GM19372 (cell line): ENCODE results near the gene ETS1.

Experiments
- ATAC-seq: cut with Tn5 transposase; IDR thresholded peaks from one replicate; pipeline ENCODE4 v1.9.1; 2021; ENCODE audit warnings: mild to moderate bottlenecking, low read depth, moderate library complexity; ENCODE audit not compliant: unreplicated experiment

ETS1 gene, protein sequence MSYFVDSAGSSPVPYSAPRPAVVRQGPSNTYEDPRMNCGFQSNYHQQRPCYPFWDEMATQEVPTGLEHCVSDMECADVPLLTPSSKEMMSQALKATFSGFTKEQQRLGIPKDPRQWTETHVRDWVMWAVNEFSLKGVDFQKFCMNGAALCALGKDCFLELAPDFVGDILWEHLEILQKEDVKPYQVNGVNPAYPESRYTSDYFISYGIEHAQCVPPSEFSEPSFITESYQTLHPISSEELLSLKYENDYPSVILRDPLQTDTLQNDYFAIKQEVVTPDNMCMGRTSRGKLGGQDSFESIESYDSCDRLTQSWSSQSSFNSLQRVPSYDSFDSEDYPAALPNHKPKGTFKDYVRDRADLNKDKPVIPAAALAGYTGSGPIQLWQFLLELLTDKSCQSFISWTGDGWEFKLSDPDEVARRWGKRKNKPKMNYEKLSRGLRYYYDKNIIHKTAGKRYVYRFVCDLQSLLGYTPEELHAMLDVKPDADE

DNA sequence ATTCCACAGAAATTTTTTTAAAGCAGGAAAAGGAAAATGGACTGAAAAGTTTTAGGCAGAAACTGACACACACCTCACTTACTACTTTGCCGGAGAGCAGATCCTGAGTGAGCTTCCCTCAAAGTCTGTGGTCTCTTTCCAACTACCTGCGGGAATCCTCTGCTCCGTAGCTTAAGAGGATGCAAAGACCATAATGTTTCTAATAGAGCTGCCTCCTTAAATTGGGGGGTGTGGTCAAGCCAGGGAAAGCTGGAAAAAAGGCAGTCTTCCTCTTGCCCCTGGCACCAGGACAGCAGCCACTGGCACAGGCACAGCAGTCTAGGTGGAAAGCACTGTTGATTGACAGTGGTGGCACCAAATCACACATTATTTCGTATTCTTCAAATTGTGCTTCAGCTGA is at the start of gene ETS1:
ETS1 (minus strand) TSS at position 144 of the 400 bp plus-strand sequence. CDS start 14,428 bp downstream, outside the sequence.
- ATAC-seq, result no peak

DNA sequence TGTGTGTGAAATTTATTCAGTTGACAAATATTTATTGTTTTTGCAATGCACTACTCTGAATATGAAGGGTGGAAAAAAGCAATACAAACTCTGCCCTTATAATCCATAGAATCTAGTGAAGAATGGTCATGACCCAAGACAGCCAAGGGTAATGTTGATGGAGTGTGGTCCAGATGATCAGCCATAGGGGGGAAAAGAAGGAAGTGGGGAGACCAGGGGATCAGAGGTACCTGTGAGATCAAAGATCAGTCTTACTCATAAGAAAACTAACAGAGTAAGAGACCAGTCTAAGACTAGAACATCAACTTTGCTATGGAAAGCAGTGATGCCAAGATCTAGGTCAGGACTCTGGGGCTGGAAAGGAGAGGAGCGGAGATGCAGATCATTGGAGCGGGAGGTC is 47.0 kb upstream of the ETS1 start:
- ATAC-seq, result no peak

DNA sequence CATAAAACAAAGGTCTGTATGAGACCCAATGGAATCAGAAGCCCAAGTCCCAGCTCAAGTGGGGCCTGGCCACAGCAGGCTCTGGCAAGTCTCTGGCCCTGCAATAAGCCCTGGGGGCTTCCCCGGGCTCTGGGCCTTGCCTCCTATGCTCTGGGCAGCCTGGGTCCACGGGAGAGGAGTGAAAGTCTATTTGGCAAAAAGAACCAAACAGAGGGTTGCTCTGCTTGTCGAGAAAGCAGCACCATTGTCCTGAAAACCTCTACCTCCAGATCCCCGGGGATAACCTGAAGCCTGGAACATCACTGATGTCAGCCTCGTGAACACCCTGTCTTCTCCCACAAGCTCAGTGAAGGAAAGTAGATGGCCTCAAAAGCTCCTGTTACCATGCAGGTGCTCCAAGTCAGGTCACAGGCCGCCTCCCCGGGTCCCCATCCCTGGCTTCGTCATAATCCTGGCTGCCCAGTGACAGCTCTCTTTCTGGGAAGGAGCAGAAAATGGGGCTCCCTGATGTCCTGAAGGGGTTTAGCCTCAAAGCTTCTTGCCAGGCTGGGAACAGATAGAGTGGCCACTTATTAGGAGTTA is 46.1 kb upstream of the ETS1 start:
- ATAC-seq, result no peak

DNA sequence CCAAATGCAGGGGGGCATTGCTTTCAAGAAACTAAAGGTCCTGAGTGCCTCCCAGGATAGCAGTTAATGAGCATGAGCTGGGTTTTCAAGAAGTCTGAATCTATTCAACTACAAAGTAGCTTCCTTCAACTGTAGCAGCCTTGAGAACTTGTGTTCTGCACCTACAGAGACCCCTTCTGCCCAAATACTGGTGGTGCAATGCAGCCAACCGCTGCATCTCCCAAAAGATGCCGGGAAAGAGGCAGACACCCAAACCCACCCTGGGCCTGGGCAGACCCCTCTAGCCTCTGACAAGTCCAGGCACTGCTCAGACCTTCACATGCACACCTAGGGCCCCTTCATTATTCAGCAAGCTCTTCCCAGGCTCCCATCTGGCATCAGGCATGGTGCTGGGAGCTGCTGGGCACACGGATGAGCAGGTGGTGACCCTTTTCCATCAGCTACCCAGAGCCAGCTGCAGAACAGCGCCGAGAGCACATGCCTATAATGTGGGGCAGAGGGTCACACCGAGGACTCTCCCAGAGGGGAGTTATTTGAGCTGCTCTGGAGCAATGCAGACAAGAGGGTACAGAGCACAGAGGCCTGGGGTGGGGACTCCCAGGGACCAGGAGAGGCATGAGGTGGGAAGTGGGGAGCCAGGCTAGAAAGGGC is 44.9 kb upstream of the ETS1 start:
- no peak for ATAC-seq

DNA sequence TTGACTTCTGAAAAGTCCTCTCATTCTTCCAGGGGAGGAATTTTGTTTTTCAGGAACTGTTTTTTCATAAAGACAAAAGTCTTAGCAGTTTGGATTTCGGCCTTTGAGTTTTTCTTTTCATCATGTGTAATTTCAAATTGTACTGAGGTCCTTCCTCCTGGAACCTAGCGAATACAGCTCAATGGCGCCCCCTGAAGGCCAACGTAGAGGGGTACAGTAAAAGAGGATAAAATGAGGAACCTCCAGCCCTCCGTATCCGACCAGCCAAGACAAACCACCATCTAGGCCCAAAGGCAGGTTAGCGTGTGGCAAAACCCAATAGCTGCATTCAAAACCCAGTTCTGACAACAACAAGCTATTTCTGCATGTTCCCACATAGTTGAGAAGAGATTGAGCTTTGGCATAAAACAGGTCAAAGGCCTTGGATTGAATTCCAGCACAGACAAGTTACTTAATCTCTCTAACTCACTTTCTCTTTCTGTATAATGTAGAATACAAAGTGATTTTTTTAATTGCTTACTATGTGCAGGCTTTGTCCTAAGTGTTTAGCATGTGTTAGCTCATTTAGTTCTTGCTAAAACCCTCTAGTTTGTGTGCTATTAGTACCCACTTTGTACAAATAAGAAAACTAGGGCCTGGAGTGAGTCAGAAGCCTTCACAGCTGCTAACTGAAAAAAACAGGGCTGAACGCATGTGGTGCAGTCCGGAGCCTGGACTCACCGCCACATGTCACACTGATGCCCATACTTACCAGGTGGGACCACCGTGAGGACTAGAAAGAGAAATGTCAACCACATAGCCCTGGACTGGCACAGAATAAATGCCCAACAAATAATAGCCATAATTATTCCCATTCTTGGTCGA is 43.2 kb upstream of the ETS1 start:
- peak; percentile 55 for ATAC-seq

DNA sequence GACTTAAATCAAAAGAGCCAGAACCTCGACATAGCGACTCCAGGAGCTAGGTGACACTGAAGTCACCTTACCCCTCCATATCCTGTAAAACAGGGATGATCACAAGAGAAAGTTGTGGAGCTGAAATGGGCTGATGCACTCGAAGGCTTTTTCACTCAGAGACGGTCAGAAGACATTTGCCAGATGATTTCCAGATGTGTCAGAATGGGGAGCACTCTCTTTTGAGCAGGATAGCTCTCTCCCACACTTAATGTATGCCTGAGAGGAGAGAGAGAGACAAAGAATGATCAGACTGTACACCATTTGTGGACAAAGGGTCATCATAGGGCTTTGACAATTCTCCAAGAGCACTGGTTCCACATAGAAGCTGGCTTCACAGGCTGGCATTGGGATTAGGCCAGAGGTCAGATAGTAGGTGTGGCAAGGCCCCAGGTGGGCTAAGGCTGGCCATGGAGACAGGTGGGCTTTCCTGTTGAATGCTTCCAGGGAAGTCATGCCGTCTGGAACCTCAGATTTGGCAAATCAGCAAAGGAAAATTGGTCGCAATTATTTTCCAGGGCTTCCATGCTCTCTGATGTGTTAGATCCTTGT is 42.3 kb upstream of the ETS1 start:
- ATAC-seq, result no peak

DNA sequence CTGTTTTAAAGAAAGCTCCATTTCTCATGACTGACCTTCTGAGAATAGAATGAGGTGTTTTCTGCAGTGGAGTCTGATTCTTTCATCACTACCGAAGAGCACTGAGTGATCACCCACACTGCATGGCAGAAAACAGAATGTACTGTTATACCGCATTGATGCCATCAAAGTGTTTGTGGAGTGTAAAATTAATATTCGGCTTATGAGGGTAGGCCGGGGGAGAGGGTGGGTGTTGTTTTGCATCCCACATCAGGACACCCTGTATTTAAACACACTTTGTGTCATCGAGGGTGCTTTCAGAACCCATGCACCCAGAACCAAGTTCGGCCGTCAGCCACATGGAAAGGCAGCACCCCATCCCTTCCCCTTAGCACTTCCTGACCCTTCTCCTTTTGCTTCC is 41.3 kb upstream of the ETS1 start:
- ATAC-seq, result peak; percentile 38

DNA sequence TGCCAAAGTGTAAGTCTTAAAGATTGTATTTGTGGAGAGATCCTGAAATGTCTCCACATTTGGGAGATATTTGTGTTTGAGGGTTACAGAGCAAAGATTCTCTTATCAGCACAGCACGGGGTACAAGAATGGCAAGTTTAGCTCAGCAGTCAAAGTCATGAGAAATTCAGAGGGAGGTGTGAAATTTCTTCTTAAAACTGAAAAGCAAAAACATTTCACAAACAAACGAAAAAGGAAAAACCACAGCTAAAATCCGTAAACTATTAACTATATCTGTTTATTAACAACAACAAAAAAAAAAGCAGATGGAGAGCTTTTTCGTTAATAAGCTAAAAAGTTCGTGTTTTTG is 40.9 kb upstream of the ETS1 start:
- ATAC-seq, result peak; percentile 21

DNA sequence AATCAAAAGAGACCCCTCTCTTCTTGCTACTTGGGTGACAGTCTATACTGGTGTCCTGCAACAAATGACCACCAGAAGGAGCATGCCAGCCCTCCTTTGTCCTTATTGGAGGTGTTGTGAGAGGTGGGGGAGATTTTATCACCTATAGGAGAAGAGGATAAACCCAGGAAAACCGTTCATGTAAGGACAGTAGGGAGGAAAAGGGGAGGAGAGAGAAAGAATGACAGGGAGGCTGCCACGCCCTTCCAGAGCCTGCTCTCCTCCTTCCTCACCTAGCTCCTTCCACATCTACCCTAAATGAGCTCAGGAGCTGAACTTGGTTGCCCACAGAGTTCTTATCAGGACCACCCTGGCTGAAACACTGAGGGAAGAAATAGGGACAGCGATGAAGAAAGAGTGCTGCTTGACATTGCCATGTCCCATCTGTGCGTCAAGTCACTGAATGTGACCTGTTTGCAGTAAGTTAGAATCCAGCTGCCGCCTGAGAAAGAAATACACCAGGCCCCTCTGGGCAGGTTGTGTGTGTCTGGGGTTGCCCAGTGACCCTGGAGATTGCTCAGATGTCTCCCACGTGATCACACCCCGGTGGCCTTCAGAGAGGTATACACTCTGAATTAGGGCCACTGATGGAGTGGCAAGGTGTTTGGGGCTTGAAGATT is 40.4 kb upstream of the ETS1 start:
- peak; percentile 43 for ATAC-seq

DNA sequence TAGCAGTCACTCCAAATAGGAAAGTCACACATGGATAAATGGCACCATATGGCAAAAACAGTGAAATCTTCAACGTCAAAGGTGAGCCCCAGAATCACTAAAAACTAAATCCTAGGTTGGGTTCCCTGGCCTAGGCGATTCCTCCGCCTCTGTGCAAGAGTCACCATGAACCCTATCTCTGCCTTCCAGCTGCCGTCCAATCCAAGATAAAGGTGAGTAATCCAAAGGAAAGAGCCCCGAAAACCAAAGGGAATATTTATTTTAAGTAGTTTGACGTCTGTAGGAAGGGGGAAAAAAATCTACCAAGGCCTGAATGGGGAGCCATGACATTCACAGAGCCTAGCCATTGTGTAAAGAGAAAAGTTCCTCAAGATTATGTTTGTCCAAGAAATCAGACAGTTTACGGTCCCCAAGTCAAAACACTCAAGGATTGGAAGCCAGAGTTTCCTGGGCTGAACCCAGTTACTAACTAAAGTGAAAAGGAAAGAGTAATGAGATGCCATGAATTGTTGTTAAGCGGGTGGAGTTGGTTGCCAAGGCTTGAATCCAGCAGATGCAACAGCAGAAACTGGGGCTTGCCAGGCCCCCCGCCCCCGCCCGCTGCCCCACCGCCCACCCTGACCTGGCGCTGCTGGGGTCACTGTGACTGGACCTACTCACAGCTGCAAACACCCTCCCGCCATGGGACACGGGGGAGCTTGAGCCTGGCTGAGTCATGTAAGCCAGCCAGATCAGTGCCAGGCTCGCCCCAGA is 39.7 kb upstream of the ETS1 start:
- no peak for ATAC-seq

DNA sequence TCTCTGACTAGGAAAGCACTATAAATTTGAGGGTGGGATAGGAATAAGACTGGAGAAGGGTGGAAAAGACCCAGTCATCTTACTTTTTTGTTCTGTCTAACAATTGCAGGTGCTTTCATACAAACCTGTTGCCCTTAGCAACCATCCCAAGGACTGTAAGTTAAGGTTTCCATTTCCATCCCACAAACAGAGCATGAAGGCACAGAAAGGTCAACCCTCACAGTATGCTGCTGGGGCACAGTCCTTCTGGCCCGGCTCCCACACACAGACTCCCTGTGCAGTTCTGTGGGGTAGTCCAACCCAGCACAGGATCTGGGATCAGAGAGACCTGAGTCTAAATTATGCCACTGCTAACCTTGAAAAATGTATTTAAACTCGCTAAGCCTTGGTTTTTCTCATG is 38.4 kb upstream of the ETS1 start:
- no peak for ATAC-seq

DNA sequence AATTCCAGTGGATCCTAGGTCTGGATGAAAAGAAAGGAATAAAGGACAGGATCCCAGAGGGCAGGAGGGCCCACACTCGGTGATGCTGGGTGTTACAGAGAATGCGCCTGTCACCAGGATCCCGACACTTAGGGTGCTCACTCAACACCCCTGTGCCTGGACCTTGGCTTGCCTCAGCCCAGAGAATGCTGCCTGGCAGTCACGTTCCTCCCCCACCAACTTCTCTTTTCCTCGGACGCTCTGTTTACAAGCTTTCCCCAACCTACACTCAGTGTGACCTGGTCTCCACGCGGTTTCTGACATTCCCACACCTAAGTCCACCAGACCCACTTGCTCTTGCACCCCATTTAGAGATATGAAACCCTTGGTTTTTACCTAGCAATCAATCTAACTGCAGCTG is 38.0 kb upstream of the ETS1 start:
- no peak for ATAC-seq

DNA sequence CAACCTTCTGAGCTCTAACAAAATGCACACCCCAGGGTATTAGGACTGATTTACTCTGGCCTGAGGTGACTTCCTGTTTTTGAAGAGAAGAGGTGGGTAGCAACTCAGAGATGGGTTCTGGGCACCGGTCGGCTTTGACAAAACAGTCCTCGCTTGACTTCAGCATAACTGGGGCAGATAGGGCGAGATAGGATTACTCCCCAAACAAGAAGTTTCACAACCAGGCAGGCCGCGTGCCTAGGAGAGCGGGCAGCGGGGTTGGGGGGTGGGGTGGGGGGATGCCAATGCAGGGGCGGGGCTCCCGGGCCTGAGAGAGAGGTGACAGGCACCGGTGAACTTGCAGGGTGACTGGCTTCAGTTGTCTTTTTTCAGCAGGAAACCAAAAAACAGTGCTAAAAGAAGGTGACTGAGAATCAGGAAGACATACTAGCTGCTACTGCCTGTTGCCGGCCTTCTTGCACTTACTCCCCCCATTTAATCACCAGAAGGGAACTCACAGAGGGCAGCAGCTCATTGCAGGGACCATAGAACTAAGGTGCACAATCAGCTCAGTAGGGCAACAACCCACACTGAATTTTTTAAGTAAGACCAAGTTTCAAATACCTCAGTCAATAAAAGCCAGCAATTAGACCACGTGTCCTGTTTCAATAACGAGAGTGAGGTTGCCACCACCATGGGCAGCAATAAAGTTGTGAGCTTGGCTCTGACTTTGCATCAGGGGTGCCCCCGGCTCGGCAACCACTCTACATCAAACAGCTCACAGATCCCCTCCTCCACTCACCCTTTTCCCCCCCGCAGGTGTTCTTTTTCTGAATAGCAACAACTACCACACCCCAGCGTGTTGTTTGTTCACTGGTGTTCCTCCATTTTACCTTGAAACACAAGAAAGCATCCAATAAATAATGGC is 37.2 kb upstream of the ETS1 start:
- peak; percentile 31 for ATAC-seq

DNA sequence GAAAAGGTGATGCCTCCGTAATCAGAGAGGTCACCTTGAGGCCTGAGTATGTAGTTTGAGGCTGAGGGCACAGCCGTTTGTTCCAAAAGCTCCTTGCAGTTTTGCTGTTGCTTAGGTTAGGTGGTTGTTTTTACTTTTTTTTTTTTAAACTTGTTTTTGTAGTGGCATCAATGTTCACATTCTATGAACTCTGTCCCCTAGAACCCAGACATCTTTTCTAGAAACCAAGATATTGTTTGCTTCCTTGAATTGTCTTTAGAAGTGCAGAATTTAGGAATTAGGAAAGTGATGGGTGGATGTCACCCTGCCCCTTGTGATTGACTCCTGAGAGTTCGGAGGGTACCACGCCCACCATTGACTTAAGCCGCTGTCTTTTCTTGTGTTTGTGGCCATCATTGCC is 35.7 kb upstream of the ETS1 start:
- ATAC-seq, result no peak

DNA sequence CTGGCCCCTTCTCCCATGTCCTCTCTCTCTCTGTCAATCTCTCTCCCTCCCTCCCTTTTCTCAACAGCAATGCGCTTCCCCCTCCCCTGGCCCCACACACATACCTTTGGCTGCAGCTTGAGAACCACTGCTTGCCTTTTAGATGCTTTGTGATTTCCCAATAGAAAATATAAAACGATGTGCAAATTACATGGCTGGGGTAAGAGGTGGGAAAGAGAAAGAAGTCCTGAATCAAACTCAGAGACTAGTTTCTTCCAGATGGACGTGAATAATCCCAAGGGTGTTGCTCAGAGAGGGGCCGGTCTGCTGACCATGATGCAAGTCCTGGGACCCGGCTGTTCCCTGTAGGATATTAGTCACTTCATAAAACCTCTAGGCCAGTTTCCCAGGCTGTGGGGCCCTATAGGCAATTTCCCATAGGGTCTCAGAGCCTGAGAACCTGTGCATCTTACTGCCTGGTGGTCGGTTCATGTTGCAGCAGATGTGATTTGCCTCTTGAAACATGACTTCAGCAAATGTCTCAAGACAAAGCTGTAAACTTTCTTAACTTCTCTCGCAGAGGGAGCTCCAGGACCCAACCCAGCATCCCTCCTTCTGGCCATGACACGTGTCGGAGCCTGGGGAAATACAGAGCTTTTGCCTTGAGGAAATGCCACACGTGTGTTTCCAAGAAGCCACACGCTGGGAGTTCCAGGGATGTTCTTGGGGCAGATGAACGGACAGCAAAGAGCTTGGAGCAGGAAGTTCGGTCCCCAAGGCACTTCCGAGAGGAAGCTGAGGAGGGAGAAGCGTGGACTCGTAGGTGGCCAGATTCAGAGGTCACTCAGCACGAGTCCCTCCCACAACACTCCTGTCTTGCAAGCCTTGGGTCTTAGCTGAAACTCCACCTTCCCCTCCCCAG is 34.5 kb upstream of the ETS1 start:
- ATAC-seq, result no peak

DNA sequence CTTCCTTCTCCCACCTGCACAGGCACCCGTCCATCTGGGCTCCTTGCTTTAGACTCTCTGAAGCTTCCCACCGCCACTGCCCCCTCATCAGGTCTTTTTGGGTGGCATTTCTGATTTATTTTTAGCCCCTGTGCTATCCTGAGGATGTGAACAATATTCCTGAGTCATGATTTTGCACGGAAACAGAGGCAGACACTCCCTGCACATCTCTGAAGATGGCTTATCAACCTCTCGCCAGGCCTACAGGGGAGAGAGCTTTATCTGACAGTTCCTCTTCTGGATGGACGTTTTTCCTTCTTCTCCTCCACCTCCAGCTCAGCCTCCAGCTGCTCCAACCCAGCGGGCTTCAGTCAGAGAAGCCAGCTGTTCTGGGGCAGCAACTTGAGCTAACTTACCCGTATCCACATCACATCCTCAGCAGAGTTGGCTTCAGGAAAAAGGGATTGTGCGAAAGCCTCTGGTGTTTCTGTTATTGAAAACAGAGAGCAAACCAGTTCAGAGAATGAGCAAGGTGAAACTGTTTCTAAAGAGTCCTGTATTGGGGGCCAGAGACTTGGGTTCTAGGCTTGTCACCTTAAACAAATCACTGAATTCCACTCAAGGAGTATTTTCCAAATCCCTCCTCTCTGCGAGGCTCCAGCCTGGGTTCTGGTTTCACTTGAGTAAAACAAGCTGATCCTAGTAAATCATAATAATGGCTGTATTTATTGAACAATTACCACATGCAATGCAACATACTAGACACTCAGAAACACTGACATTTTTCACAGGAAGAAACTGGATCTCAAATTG is 33.1 kb upstream of the ETS1 start:
- no peak for ATAC-seq
